ENCODE results near the gene MRPL33.

DNA sequence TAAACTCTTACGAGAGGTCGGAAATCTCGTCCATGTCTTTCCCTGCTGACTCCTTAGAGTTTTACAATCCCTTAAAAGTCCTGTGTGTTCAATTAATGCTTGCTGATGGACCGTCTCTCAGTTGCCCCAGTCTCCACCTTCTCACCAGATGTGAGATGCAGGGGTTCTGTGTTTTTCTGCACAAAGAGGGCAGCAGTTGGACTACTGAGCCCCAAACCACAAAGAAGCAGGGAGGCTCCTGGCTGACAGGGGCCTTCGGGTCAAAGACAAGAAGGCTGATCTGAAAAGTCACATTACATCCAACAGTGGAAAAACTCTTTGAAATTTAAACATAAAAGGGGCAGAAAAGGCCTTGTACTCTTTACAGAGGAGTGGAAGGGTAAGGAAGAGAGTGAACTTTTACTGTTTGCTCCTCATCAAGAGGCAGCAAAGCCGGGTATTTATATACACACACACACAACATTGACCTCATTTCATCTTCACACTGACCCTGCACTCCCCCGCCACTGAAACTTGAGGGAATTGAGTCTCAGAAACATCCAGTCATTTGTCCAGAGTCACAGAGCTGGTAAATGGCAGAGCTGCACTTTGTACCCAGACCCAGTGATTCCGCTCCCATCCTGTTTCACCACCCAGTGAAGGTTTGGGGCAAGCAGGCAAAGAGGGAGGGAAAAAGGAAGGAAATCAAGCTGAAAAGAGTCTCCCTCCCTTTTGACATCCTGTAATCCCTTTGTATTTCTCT, 23.7 kb downstream of the MRPL33 start:
- TF ChIP-seq, protein P1, sequence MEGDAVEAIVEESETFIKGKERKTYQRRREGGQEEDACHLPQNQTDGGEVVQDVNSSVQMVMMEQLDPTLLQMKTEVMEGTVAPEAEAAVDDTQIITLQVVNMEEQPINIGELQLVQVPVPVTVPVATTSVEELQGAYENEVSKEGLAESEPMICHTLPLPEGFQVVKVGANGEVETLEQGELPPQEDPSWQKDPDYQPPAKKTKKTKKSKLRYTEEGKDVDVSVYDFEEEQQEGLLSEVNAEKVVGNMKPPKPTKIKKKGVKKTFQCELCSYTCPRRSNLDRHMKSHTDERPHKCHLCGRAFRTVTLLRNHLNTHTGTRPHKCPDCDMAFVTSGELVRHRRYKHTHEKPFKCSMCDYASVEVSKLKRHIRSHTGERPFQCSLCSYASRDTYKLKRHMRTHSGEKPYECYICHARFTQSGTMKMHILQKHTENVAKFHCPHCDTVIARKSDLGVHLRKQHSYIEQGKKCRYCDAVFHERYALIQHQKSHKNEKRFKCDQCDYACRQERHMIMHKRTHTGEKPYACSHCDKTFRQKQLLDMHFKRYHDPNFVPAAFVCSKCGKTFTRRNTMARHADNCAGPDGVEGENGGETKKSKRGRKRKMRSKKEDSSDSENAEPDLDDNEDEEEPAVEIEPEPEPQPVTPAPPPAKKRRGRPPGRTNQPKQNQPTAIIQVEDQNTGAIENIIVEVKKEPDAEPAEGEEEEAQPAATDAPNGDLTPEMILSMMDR (conservative IDR thresholded peaks at IDR 0.05; ENCODE audit: low read depth in 2 of 2) = no peak
- TF ChIP-seq, protein P2, sequence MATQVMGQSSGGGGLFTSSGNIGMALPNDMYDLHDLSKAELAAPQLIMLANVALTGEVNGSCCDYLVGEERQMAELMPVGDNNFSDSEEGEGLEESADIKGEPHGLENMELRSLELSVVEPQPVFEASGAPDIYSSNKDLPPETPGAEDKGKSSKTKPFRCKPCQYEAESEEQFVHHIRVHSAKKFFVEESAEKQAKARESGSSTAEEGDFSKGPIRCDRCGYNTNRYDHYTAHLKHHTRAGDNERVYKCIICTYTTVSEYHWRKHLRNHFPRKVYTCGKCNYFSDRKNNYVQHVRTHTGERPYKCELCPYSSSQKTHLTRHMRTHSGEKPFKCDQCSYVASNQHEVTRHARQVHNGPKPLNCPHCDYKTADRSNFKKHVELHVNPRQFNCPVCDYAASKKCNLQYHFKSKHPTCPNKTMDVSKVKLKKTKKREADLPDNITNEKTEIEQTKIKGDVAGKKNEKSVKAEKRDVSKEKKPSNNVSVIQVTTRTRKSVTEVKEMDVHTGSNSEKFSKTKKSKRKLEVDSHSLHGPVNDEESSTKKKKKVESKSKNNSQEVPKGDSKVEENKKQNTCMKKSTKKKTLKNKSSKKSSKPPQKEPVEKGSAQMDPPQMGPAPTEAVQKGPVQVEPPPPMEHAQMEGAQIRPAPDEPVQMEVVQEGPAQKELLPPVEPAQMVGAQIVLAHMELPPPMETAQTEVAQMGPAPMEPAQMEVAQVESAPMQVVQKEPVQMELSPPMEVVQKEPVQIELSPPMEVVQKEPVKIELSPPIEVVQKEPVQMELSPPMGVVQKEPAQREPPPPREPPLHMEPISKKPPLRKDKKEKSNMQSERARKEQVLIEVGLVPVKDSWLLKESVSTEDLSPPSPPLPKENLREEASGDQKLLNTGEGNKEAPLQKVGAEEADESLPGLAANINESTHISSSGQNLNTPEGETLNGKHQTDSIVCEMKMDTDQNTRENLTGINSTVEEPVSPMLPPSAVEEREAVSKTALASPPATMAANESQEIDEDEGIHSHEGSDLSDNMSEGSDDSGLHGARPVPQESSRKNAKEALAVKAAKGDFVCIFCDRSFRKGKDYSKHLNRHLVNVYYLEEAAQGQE (IDR thresholded peaks at IDR 0.05; ENCODE audit: unreplicated experiment) = no peak
- TF ChIP-seq EZH2phosphoT487 (IDR thresholded peaks at IDR 0.05; ENCODE audit: unreplicated experiment) (no peak), EZH2 (IDR thresholded peaks at IDR 0.05; ENCODE audit: low read depth, unreplicated experiment) (no peak), POLR2AphosphoS5 (IDR thresholded peaks at IDR 0.05; ENCODE audit: low read depth) (no peak)
- TF ChIP-seq, protein P3, sequence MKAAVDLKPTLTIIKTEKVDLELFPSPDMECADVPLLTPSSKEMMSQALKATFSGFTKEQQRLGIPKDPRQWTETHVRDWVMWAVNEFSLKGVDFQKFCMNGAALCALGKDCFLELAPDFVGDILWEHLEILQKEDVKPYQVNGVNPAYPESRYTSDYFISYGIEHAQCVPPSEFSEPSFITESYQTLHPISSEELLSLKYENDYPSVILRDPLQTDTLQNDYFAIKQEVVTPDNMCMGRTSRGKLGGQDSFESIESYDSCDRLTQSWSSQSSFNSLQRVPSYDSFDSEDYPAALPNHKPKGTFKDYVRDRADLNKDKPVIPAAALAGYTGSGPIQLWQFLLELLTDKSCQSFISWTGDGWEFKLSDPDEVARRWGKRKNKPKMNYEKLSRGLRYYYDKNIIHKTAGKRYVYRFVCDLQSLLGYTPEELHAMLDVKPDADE (IDR thresholded peaks at IDR 0.05) = no peak
